ENCODE data around the gene BBX. TPM values are rescaled to one million over a fixed set of nuclear protein-coding genes. Genes with fewer than 3 reads are reported as not detected.

BBX gene
- total and polyA plus RNA-seq, 2 of the 13 experiments (the other 11 are each of a cell fraction or from before 2014, with no cell fraction given) = 13.7 to 23.2 TPM

DNA sequence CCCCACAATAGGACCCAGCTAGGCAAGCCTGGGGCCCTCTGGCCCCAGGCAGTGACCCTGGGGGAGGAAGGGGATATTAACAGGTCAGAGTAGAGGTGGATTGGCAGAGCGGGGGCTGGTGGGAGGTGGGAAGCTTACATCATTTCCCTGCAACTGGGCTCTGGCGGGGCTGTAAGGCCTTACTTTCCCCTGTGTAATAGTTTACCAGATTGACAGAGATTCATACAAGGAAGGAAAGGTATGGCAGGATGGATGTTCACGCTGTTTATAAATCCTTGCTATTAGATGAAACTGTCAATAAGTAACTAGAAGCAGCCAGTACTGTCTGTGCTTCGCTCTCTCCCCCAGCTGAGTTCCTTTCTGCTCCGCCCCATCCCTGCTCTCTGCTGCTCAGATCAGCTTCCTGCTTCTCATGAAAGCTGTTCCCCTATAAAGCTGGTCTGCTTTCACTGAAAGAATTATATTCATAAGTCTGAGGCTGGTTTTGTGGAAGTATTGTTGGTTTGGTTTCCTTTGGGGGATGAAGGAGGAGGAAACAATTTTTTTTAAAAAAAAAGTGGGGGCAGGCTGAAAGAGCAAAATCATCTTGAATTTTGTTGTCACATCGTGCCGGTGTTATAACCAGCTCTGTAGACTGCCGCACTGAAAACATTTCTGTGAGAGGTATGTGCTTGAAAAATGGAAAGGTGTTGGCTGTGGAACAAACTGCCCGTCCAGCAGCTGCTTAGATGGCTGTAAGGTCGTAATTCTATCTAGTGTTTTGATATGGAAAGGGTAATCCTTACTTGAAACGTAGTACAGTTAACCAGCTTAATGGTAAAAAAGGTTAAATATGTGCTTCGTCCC lies 76.4 kb downstream of the BBX start (continued):
- TF ChIP-seq, protein P1, sequence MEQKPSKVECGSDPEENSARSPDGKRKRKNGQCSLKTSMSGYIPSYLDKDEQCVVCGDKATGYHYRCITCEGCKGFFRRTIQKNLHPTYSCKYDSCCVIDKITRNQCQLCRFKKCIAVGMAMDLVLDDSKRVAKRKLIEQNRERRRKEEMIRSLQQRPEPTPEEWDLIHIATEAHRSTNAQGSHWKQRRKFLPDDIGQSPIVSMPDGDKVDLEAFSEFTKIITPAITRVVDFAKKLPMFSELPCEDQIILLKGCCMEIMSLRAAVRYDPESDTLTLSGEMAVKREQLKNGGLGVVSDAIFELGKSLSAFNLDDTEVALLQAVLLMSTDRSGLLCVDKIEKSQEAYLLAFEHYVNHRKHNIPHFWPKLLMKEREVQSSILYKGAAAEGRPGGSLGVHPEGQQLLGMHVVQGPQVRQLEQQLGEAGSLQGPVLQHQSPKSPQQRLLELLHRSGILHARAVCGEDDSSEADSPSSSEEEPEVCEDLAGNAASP (CRISPR knock-in tag; IDR thresholded peaks at IDR 0.05; ENCODE audit: borderline replicate concordance) = no peak
- peak; percentile 28; the same call in 1 of the 2 replicates for TF ChIP-seq NR2F6 (IDR thresholded peaks at IDR 0.05)
- peak; percentile 55 for TF ChIP-seq NR2F6 (CRISPR knock-in tag; IDR thresholded peaks at IDR 0.05)
- 0 out of 2 replicates have a peak, but pooled peaks have one; percentile 8 for TF ChIP-seq PPARG (CRISPR knock-in tag; conservative IDR thresholded peaks at IDR 0.05)
- TF ChIP-seq ETV6 (CRISPR knock-in tag; conservative IDR thresholded peaks at IDR 0.05) = no peak
- TF ChIP-seq ZSCAN12 (CRISPR knock-in tag; IDR thresholded peaks at IDR 0.05) = no peak
- no peak for TF ChIP-seq MBNL3 (CRISPR knock-in tag; conservative IDR thresholded peaks at IDR 0.05)
- TF ChIP-seq GTF3A (CRISPR knock-in tag; conservative IDR thresholded peaks at IDR 0.05) = no peak
- TF ChIP-seq ZNF674 (CRISPR knock-in tag; IDR thresholded peaks at IDR 0.05; ENCODE audit: low read depth) = no peak
- no peak for TF ChIP-seq SOX6 (IDR thresholded peaks at IDR 0.05)
- peak; percentile 31; the same call in 1 of the 2 replicates for TF ChIP-seq SOX6 (CRISPR knock-in tag; IDR thresholded peaks at IDR 0.05)
- TF ChIP-seq ZNF44 (CRISPR knock-in tag; IDR thresholded peaks at IDR 0.05) = no peak
- TF ChIP-seq TARDBP (CRISPR knock-in tag; IDR thresholded peaks at IDR 0.05) = no peak
- no peak for TF ChIP-seq KDM1A (CRISPR knock-in tag; IDR thresholded peaks at IDR 0.05)
- TF ChIP-seq ZNF143 (CRISPR knock-in tag; IDR thresholded peaks at IDR 0.05) = no peak
- no peak for TF ChIP-seq GTF2F1 (IDR thresholded peaks at IDR 0.05; ENCODE audit: low read length)
- no peak for TF ChIP-seq ZNF879 (CRISPR knock-in tag; IDR thresholded peaks at IDR 0.05)
- no peak for TF ChIP-seq ZNF337 (CRISPR knock-in tag; IDR thresholded peaks at IDR 0.05; ENCODE audit: borderline replicate concordance, low read depth)
- TF ChIP-seq ZNF746 (CRISPR knock-in tag; IDR thresholded peaks at IDR 0.05) = no peak
- no peak for TF ChIP-seq HDAC2 (CRISPR knock-in tag; IDR thresholded peaks at IDR 0.05)
- no peak for TF ChIP-seq ZFP82 (CRISPR knock-in tag; IDR thresholded peaks at IDR 0.05; ENCODE audit: borderline replicate concordance)
- no peak for TF ChIP-seq ZNF260 (CRISPR knock-in tag; IDR thresholded peaks at IDR 0.05; ENCODE audit: borderline replicate concordance, low read depth)
- TF ChIP-seq, protein P2, sequence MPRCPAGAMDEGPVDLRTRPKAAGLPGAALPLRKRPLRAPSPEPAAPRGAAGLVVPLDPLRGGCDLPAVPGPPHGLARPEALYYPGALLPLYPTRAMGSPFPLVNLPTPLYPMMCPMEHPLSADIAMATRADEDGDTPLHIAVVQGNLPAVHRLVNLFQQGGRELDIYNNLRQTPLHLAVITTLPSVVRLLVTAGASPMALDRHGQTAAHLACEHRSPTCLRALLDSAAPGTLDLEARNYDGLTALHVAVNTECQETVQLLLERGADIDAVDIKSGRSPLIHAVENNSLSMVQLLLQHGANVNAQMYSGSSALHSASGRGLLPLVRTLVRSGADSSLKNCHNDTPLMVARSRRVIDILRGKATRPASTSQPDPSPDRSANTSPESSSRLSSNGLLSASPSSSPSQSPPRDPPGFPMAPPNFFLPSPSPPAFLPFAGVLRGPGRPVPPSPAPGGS (CRISPR knock-in tag; IDR thresholded peaks at IDR 0.05) = no peak
- TF ChIP-seq BCL6 (CRISPR knock-in tag; IDR thresholded peaks at IDR 0.05) = no peak
- TF ChIP-seq JUND (CRISPR knock-in tag; IDR thresholded peaks at IDR 0.05) = no peak
- peak; percentile 75 for TF ChIP-seq SAP130 (CRISPR knock-in tag; IDR thresholded peaks at IDR 0.05; ENCODE audit: low read depth)
- TF ChIP-seq ZNF367 (CRISPR knock-in tag; IDR thresholded peaks at IDR 0.05; ENCODE audit: borderline replicate concordance) = no peak
- TF ChIP-seq, protein P3, sequence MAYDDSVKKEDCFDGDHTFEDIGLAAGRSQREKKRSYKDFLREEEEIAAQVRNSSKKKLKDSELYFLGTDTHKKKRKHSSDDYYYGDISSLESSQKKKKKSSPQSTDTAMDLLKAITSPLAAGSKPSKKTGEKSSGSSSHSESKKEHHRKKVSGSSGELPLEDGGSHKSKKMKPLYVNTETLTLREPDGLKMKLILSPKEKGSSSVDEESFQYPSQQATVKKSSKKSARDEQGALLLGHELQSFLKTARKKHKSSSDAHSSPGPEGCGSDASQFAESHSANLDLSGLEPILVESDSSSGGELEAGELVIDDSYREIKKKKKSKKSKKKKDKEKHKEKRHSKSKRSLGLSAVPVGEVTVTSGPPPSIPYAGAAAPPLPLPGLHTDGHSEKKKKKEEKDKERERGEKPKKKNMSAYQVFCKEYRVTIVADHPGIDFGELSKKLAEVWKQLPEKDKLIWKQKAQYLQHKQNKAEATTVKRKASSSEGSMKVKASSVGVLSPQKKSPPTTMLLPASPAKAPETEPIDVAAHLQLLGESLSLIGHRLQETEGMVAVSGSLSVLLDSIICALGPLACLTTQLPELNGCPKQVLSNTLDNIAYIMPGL (CRISPR knock-in tag; IDR thresholded peaks at IDR 0.05; ENCODE audit: borderline replicate concordance in 1 of 2, low read depth in 1 of 2) = peak in 1 of 2 experiments; percentile 36; a peak in 1 of 4 replicates
- TF ChIP-seq SNRNP70 (IDR thresholded peaks at IDR 0.05; ENCODE audit: low read depth, low read length) = no peak
